ENCODE results near the gene S100A9.

S100A9 gene

DNA sequence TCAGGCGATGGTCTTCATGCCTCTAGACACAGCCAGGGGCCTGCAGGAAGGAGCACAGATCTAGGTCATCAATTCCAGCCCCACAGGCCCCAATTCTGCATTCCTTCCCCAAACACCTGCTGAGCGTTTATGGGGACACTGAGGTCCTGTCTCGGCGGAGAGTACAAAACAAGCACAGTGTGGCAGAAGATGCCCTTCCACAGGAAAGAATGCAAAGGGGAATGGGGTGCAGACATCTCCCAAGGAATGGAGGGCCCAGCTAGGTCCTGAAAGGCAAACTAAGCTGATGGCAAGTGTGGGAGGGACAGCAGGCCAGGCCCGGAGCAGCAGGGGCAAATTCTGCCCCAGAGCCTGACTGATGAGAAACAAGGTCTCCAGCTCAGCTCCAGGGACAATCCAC lies 36.7 kb downstream of the S100A9 start:
- no peak for TF ChIP-seq CTCF (IDR thresholded peaks at IDR 0.05; ENCODE audit: insufficient read depth, low read length, poor library complexity, severe bottlenecking)
- DNase-seq (ENCODE audit: extremely low read depth, insufficient read length): no peak
- Histone ChIP-seq H3K4me3 (replicated peaks; ENCODE audit: low read depth, low read length) (no peak overlapping the region), H3K36me3 (ENCODE audit: control insufficient read depth, insufficient read depth, low read length) (no peaks in the 10 kb centered on the region), H3K27me3 (replicated peaks; ENCODE audit: control insufficient read depth, insufficient read depth, low read length) (peaks cover 4% of the 10 kb centered on the region)

DNA sequence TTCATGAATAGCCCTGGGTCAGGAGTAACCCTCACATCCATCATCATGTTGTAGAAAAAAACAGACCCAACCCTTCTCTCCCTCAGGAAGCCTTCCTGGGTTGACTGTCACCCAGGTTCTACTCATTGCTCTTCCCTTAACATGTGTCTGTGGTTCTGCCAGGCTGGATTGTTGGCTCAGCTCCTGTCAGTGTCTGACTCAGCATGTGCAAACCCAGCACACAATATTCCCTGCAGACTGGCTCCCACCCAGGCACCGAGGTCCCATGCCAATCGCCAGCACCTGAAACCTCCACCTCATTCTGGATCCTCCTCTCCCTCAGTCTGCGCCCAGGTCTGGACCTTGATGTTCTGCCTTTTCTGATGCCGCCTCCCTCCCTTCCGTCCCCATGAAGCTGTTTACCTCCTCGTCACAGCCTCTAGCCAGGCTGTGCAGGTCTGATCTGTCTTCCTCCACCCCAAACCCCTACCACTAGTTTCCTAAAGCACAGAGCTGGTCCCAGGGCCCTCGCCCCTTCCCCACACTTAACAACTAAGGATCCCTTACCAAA lies 37.6 kb downstream of the S100A9 start:
- TF ChIP-seq CTCF (IDR thresholded peaks at IDR 0.05; ENCODE audit: insufficient read depth, low read length, poor library complexity, severe bottlenecking): no peak
- Histone ChIP-seq H3K4me3 (replicated peaks; ENCODE audit: low read depth, low read length) (no peak overlapping the region), H3K36me3 (ENCODE audit: control insufficient read depth, insufficient read depth, low read length) (no peaks in the 10 kb centered on the region), H3K27me3 (replicated peaks; ENCODE audit: control insufficient read depth, insufficient read depth, low read length) (peaks cover 5% of the 10 kb centered on the region)
- no peak for DNase-seq (ENCODE audit: extremely low read depth, insufficient read length)

- no peak for TF ChIP-seq CTCF (IDR thresholded peaks at IDR 0.05; ENCODE audit: insufficient read depth, low read length, poor library complexity, severe bottlenecking)
- Histone ChIP-seq H3K27me3 (replicated peaks; ENCODE audit: control insufficient read depth, insufficient read depth, low read length) (peaks cover 4% of the 10 kb centered on the region), H3K4me3 (replicated peaks; ENCODE audit: low read depth, low read length) (no peak overlapping the region), H3K36me3 (ENCODE audit: control insufficient read depth, insufficient read depth, low read length) (no peaks in the 10 kb centered on the region)
- no peak for DNase-seq (ENCODE audit: extremely low read depth, insufficient read length)
Observed at GRCh38 chr1:153395776-153396175, 38.1 kb downstream of the S100A9 start.

- DNase-seq (ENCODE audit: extremely low read depth, insufficient read length): no peak
- no peak overlapping the region for H3K4me3 ChIP-seq (replicated peaks; ENCODE audit: low read depth, low read length)
- no peaks in the 10 kb centered on the region for H3K36me3 ChIP-seq (ENCODE audit: control insufficient read depth, insufficient read depth, low read length)
- no peak for TF ChIP-seq CTCF (IDR thresholded peaks at IDR 0.05; ENCODE audit: insufficient read depth, low read length, poor library complexity, severe bottlenecking)
- peaks cover 4% of the 10 kb centered on the region for H3K27me3 ChIP-seq (replicated peaks; ENCODE audit: control insufficient read depth, insufficient read depth, low read length)
Observed at GRCh38 chr1:153396461-153396860, 38.8 kb downstream of the S100A9 start.

DNA sequence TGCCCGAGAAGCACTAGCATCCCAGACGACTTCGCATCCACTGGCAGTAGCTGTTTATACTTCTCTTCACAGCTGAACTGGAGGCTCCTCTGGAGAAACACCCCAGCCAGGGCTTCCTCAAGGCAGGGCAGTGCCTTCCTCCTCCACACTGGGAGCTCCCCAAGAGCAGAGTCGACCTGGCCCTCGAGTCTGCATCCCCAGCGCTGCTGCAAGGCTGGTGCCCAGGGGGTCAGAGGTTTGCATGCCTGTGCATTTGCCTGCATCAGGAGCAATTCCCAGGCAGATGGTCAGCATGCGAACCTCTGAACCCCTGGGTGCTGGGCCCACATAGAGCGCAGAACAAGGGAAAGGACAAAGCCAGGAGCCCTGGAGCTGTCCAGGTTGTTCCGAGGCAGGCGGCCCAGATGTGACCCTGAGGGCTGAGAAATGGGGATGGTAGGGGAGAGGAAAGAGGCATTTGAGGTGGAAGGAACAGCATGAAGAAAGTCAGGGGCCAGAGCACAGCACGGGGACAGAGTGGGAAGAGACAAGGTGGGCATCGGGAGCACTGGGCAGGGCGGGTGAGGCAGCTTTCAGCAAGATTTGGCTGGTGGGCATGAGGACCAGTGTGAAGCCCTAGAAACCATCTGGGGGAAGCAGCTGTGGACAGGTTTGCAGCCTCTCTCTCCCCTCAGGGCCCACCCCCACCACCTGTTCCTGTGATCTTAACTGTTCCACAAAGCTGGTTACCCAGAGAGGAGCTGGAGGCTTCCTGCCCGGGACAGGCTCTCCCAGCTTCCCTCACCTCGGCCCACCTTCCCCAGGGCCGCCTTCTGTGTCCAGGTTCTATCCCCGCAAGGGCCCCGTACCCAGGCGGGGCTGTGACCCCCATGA lies 39.6 kb downstream of the S100A9 start:
- no peak for TF ChIP-seq CTCF (IDR thresholded peaks at IDR 0.05; ENCODE audit: insufficient read depth, low read length, poor library complexity, severe bottlenecking)
- H3K4me3 ChIP-seq (replicated peaks; ENCODE audit: low read depth, low read length): no peak overlapping the region
- no peaks in the 10 kb centered on the region for H3K36me3 ChIP-seq (ENCODE audit: control insufficient read depth, insufficient read depth, low read length)
- no peak for DNase-seq (ENCODE audit: extremely low read depth, insufficient read length)
- peaks cover 4% of the 10 kb centered on the region for H3K27me3 ChIP-seq (replicated peaks; ENCODE audit: control insufficient read depth, insufficient read depth, low read length)

Measured in GM06990 (cell line).